Tibial nerve (tissue), 4 donors: Measurements from ENCODE around the gene FAM237B. TPM values are rescaled to one million over a fixed set of nuclear protein-coding genes. Genes with fewer than 3 reads are reported as not detected.

Experiments used
- DNase-seq, 2 donors: peaks; one replicate each; pipeline ENCODE4 v3.0.0-alpha.2; 2019; ENCODE audit warnings: low spot score in 2 of 2
- H3K27ac ChIP-seq, 4 donors: fragments of 200-600 bp; sonication (generic) in 3 of 4; one replicate each; pipeline ENCODE4 v1.5.1; 2017 to 2019; ENCODE audit warnings: mild to moderate bottlenecking in 1 of 4
- H3K27me3 ChIP-seq, 2 donors: fragments of 200-600 bp; sonication (generic) in 1 of 2; one replicate each; pipeline versions ENCODE4 v1.5.1 to v1.6.0; 2017 to 2019
- H3K36me3 ChIP-seq, 3 donors: fragments of 200-600 bp; sonication (generic); one replicate each; pipeline ENCODE4 v1.5.1; 2018 to 2019
- H3K4me1 ChIP-seq, 4 donors: fragments of 200-600 bp; sonication (generic) in 3 of 4; one replicate each; pipeline ENCODE4 v1.5.1; 2017 to 2019
- H3K4me3 ChIP-seq, 4 donors: fragments of 200-600 bp; sonication (generic) in 3 of 4; one replicate each; pipeline ENCODE4 v1.5.1; 2017 to 2019; ENCODE audit warnings: mild to moderate bottlenecking in 1 of 4, moderate library complexity in 1 of 4
- H3K9me3 ChIP-seq, 4 donors: fragments of 200-600 bp; sonication (generic) in 3 of 4; one replicate each; pipeline ENCODE4 v1.5.1; 2017 to 2019
- EP300 ChIP-seq, 2 donors: sonication (generic); formaldehyde crosslinking; IDR thresholded peaks; one replicate each; pipeline ENCODE4 v1.6.1; 2017; ENCODE audit warnings: antibody characterized with exemption in 2 of 2, mild to moderate bottlenecking in 1 of 2
- POLR2A ChIP-seq, 2 donors: fragments of 450-650 bp; IDR thresholded peaks; one replicate each; pipeline ENCODE4 v1.6.1; 2017; ENCODE audit warnings: antibody characterized with exemption in 2 of 2, mild to moderate bottlenecking in 2 of 2, moderate library complexity in 2 of 2
- WGBS, 2 donors: methylation state at CpG; one replicate each; pipeline ENCODE4 v1.1.5; 2018; 5-methylcytosine and 5-hydroxymethylcytosine counted together
- total RNA-seq, 4 donors: library from RNA; depleted of rRNA; stranded (reverse); fragments of >200 nt; gene quantifications; one replicate each; pipeline ENCODE4 v1.1.0, GENCODE V29; 2016
- TF ChIP-seq, protein P1 (sequence below), 5 experiments: fragments of 200-600 bp in 3 of 5; fragments of 450-650 bp in 2 of 5; sonication (generic) in 3 of 5; IDR thresholded peaks; one replicate each; pipeline ENCODE4 v1.5.1; 2016 to 2019; ENCODE audit warnings: antibody characterized with exemption in 5 of 5, mild to moderate bottlenecking in 3 of 5, moderate library complexity in 2 of 5

The FAM237B gene
- total RNA-seq, 4 donors from 2014 or later = not detected

DNA sequence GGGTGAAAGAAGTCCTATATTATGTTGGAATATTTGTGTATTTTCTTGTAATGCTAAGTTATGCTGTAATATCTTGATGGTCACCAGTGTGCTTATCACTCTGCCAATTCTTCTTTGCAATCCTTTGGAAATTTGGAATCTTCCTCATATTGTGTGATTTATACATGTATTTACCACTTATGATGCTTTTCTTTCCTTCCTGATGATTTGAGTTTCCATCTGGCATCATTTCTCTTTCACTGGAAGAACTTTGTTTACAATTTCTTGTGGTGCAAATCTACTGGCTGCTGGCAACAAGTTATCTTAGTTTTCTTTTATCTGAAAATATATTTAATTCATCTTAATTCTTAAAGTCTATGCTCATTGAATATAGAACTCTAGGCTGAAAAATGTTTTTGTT is 46.9 kb downstream of the FAM237B start:
- H3K27me3 ChIP-seq = no peaks in the 10 kb centered on the region
- H3K27ac ChIP-seq = no peak overlapping the region
- H3K9me3 ChIP-seq = no peaks in the 10 kb centered on the region
- H3K4me1 ChIP-seq = peaks cover 0 to 24% (median 0%) of the 10 kb centered on the region in 4 donors
- H3K4me3 ChIP-seq = no peak overlapping the region
- no peak for DNase-seq
- TF ChIP-seq EP300 (IDR thresholded peaks at IDR 0.05) = no peak
- no peak for TF ChIP-seq POLR2A (IDR thresholded peaks at IDR 0.05)
- TF ChIP-seq, protein P1, sequence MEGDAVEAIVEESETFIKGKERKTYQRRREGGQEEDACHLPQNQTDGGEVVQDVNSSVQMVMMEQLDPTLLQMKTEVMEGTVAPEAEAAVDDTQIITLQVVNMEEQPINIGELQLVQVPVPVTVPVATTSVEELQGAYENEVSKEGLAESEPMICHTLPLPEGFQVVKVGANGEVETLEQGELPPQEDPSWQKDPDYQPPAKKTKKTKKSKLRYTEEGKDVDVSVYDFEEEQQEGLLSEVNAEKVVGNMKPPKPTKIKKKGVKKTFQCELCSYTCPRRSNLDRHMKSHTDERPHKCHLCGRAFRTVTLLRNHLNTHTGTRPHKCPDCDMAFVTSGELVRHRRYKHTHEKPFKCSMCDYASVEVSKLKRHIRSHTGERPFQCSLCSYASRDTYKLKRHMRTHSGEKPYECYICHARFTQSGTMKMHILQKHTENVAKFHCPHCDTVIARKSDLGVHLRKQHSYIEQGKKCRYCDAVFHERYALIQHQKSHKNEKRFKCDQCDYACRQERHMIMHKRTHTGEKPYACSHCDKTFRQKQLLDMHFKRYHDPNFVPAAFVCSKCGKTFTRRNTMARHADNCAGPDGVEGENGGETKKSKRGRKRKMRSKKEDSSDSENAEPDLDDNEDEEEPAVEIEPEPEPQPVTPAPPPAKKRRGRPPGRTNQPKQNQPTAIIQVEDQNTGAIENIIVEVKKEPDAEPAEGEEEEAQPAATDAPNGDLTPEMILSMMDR (IDR thresholded peaks at IDR 0.05) = no peak
- H3K36me3 ChIP-seq = peaks cover 0 to 7% (median 0%) of the 10 kb centered on the region in 3 donors

DNA sequence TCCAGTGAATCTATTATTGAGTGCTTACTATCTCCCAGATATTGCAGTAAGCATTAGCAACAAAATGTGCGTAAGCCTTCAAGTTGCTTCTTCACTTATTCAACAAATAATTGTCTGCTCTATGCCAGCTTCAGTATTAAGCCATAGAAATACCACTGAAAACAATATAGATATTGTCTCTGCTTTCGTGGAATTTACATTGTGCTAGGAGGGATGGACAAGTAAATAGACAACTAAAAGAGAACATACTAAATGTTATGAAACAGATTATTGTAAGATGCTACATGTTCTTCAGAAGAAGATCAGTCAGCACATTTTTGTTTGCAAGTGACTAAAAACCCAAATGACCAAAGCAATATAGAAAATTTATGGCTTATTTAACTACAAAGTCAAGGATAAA is 48.9 kb downstream of the FAM237B start:
- Histone ChIP-seq H3K36me3 (peaks cover 0 to 7% (median 0%) of the 10 kb centered on the region in 3 donors), H3K9me3 (no peaks in the 10 kb centered on the region), H3K27ac (peak overlapping the region in 2 of 4 donors; percentile 34 to 47), H3K27me3 (no peaks in the 10 kb centered on the region), H3K4me3 (no peak overlapping the region), H3K4me1 (peaks cover 0 to 24% (median 0%) of the 10 kb centered on the region in 4 donors)
- WGBS, 2 donors = 61 to 72% methylated on average over 2 of the region's 2 CpGs
- TF ChIP-seq POLR2A (IDR thresholded peaks at IDR 0.05) = no peak
- no peak for TF ChIP-seq EP300 (IDR thresholded peaks at IDR 0.05)
- TF ChIP-seq, protein P1 (IDR thresholded peaks at IDR 0.05) = no peak
- no peak for DNase-seq

DNA sequence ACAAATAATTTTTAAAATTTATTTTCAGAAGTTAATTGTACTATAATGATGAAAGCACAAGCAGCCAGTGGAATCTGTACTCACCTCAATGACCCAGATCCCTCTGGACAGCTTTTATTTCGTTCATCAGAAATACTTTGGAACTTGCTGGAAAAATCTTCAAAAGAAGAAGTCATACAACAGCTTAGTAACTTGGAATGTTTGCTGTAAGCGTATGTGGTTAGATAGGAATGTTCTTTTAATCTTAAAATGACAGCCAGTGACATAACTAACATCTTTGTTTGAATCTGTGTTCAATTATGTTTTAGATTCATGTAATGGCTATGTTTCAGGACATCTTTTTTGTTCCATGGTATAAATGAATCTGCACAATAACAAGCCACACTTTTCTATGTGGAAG is 49.4 kb downstream of the FAM237B start:
- TF ChIP-seq, protein P1 (IDR thresholded peaks at IDR 0.05) = no peak
- TF ChIP-seq EP300 (IDR thresholded peaks at IDR 0.05) (no peak), POLR2A (IDR thresholded peaks at IDR 0.05) (no peak)
- peaks cover 0 to 7% (median 0%) of the 10 kb centered on the region in 3 donors for H3K36me3 ChIP-seq
- WGBS, 2 donors = 22 to 32% methylated on average over 2 of the region's 2 CpGs
- H3K4me3 ChIP-seq = no peak overlapping the region
- H3K9me3 ChIP-seq = no peaks in the 10 kb centered on the region
- DNase-seq = no peak
- peaks cover 0 to 24% (median 0%) of the 10 kb centered on the region in 4 donors for H3K4me1 ChIP-seq
- H3K27ac ChIP-seq = peak overlapping the region in 2 of 4 donors; percentile 34 to 47
- H3K27me3 ChIP-seq = no peaks in the 10 kb centered on the region

DNA sequence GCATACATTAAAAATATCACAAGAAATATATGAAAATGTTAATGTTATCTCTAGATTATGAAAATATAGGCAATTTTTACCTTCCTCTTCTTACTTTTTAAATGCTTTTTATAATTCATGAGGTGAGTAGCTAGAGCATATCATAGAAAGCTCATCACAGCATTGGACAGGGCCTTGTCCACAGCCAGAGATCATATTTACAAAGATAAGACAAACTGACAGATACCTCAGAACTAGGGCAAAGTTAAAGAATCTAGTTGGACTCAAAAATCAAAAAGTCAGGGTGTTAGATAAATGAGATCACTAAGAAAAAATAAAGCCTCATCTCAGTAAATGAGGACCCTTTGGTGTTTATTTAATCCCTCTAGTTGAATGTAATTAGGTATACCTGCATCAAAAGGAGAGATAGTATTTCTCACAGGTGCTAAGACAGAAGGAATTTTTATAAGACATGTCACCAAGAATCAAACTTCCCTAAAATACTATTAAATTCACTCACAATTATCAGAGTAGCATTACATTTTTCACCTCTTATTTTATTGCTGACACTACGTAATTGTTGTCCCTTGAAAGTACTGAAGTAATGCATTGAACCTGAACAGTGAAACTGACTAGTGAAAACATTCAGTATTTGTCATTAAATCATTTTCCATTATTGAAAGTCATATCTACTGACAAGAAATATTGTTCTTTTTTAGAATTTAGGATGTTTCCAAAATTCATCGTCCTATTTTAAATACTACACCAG is 50.5 kb downstream of the FAM237B start:
- H3K9me3 ChIP-seq = no peaks in the 10 kb centered on the region
- H3K4me3 ChIP-seq = no peak overlapping the region
- WGBS, 2 donors = 87 to 90% methylated on average over 2 of the region's 2 CpGs
- H3K27ac ChIP-seq = peak overlapping the region in 2 of 4 donors; percentile 47 to 49
- H3K27me3 ChIP-seq = no peaks in the 10 kb centered on the region
- DNase-seq = no peak
- TF ChIP-seq POLR2A (IDR thresholded peaks at IDR 0.05) (no peak), EP300 (IDR thresholded peaks at IDR 0.05) (no peak)
- TF ChIP-seq, protein P1 (IDR thresholded peaks at IDR 0.05) = no peak
- peaks cover 0 to 24% (median 0%) of the 10 kb centered on the region in 4 donors for H3K4me1 ChIP-seq
- H3K36me3 ChIP-seq = peaks cover 0 to under 1% (median 0%) of the 10 kb centered on the region in 3 donors

DNA sequence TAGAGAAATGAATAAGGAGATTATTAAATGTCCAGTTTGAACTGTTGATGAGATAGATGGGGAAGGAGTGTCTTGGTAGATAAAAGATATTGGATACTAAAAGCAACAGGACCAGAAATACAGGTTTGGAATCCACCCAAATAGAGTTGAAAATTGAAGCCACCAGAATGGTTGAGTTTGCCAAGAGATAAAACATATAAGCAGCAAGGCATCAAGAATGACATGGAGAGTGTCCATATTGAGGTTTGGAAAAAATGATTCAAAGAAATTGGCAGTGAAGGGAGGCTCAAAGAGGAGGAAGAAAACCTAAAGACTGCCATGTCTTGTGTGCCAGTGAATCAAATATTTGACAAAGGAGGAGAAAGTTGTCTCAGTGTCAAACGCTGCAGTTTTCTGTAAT is 51.9 kb downstream of the FAM237B start:
- no peaks in the 10 kb centered on the region for H3K9me3 ChIP-seq
- peak overlapping the region in 1 of 4 donors; percentile 4 for H3K27ac ChIP-seq
- no peaks in the 10 kb centered on the region for H3K36me3 ChIP-seq
- no peak for DNase-seq
- H3K4me3 ChIP-seq = no peak overlapping the region
- TF ChIP-seq, protein P1 (IDR thresholded peaks at IDR 0.05) = no peak
- TF ChIP-seq EP300 (IDR thresholded peaks at IDR 0.05) = no peak
- TF ChIP-seq POLR2A (IDR thresholded peaks at IDR 0.05) = no peak
- no peaks in the 10 kb centered on the region for H3K27me3 ChIP-seq
- peaks cover 0 to 24% (median 0%) of the 10 kb centered on the region in 4 donors for H3K4me1 ChIP-seq
- WGBS, 2 donors = 53 to 73% methylated on average over 1 of the region's 1 CpG
